IMR-90 (cell line): ENCODE results near the gene TUBA1B. TPM values are rescaled to one million over a fixed set of nuclear protein-coding genes. Genes with fewer than 3 reads are reported as not detected.

ENCODE experiments used
- ATAC-seq: fragments of 200-7000 bp; cut with Tn5 transposase; 2 replicates; pipeline ENCODE4 v1.9.1; 2020; ENCODE audit warnings: low read depth, mild to moderate bottlenecking, moderate library complexity
- BruUV-seq: library from RNA; stranded (reverse); fragments of 400-500 nt; replicated peaks from 2 replicates; lab custom pipeline; 2021; lab: Mats Ljungman, UMichigan
- CTCF ChIA-PET: fragments of 300-600 bp; formaldehyde crosslinking; extraction: SDS; loops from one replicate; lab custom pipeline; 2021; ENCODE audit warnings: antibody characterized with exemption; lab: Yijun Ruan, JAX
- POLR2A ChIA-PET: fragments of 300-600 bp; sonication (Branson Sonifier 250); formaldehyde crosslinking; loops from one replicate; lab custom pipeline; 2022; ENCODE audit warnings: antibody characterized with exemption; ENCODE audit not compliant: unreplicated experiment; lab: Charles Lee
- DNase-seq: peaks from one replicate; pipeline ENCODE4 v3.0.0; 2013
- H2AFZ ChIP-seq: replicated peaks from 2 replicates; pipeline ENCODE3; 2013; ENCODE audit warnings: low read length, mild to moderate bottlenecking; ENCODE audit not compliant: poor library complexity
- H2AK5ac ChIP-seq: 2 replicates; pipeline ENCODE4 v1.6.1; 2013; ENCODE audit warnings: low read depth, low read length, inconsistent platforms
- H2AK9ac ChIP-seq: replicated peaks from 2 replicates; pipeline ENCODE3; 2013; ENCODE audit warnings: mild to moderate bottlenecking, low read depth, low read length, moderate library complexity; ENCODE audit not compliant: poor library complexity
- H2BK120ac ChIP-seq: 2 replicates; pipeline ENCODE4 v1.6.1; 2013; ENCODE audit warnings: low read depth, low read length, inconsistent platforms
- H2BK15ac ChIP-seq: 3 replicates; pipeline ENCODE4 v1.6.1; 2013; ENCODE audit warnings: low read depth, low read length, inconsistent platforms
- H2BK20ac ChIP-seq: 2 replicates; pipeline ENCODE4 v1.6.1; 2013; ENCODE audit warnings: low read depth, mild to moderate bottlenecking, inconsistent platforms, low read length, moderate library complexity
- H2BK5ac ChIP-seq: 2 replicates; pipeline ENCODE4 v1.6.1; 2013; ENCODE audit warnings: mild to moderate bottlenecking, low read depth, low read length, inconsistent platforms; ENCODE audit not compliant: poor library complexity, severe bottlenecking
- H3K14ac ChIP-seq: replicated peaks from 2 replicates; pipeline ENCODE4 v1.6.1; 2013; ENCODE audit warnings: low read depth, low read length, inconsistent platforms
- H3K18ac ChIP-seq: 2 replicates; pipeline ENCODE4 v1.6.1; 2013; ENCODE audit warnings: low read depth, low read length, control low read depth
- H3K23ac ChIP-seq: 2 replicates; pipeline ENCODE4 v1.6.1; 2013; ENCODE audit warnings: low read depth, low read length, inconsistent platforms
- H3K27ac ChIP-seq: 2 replicates; pipeline ENCODE4 v1.5.1; 2013; ENCODE audit warnings: mild to moderate bottlenecking, control low read depth, low read length; ENCODE audit not compliant: insufficient read depth
- H3K27me3 ChIP-seq: 2 replicates; pipeline ENCODE4 v1.6.1; 2013; ENCODE audit warnings: low read length; ENCODE audit not compliant: control insufficient read depth, insufficient read depth
- H3K36me3 ChIP-seq: 2 replicates; pipeline ENCODE4 v1.6.1; 2013; ENCODE audit warnings: low read length, mixed read lengths; ENCODE audit not compliant: control insufficient read depth, insufficient read depth
- H3K4ac ChIP-seq: 2 replicates; pipeline ENCODE4 v1.6.1; 2013; ENCODE audit warnings: low read depth, low read length, inconsistent platforms
- H3K4me1 ChIP-seq: 2 replicates; pipeline ENCODE4 v1.6.1; 2013; ENCODE audit warnings: low read length, mixed read lengths; ENCODE audit not compliant: control insufficient read depth, insufficient read depth
- H3K4me2 ChIP-seq: 2 replicates; pipeline ENCODE4 v1.6.1; 2013; ENCODE audit warnings: low read depth, mild to moderate bottlenecking, control low read depth, low read length, moderate library complexity
- H3K4me3 ChIP-seq: 2 replicates; pipeline ENCODE4 v1.5.1; 2013; ENCODE audit warnings: low read depth, mild to moderate bottlenecking, control low read depth, low read length, moderate library complexity; ENCODE audit not compliant: insufficient read depth
- H3K56ac ChIP-seq: 2 replicates; pipeline ENCODE4 v1.6.1; 2013; ENCODE audit warnings: low read length, inconsistent platforms; ENCODE audit not compliant: insufficient read depth; ENCODE audit errors: extremely low read depth
- H3K79me1 ChIP-seq, 2 experiments: 2 replicates each; pipeline ENCODE4 v1.6.1; 2013; ENCODE audit warnings: low read length in 2 of 2, inconsistent platforms in 1 of 2, low read depth in 1 of 2
- H3K9ac ChIP-seq: 2 replicates; pipeline ENCODE4 v1.6.1; 2013; ENCODE audit warnings: low read depth, low read length, control low read depth
- H3K9me1 ChIP-seq: 2 replicates; pipeline ENCODE4 v1.6.1; 2013; ENCODE audit warnings: low read length, inconsistent platforms; ENCODE audit not compliant: insufficient read depth
- H3K9me3 ChIP-seq: 2 replicates; pipeline ENCODE4 v1.6.1; 2013; ENCODE audit warnings: low read length; ENCODE audit not compliant: control insufficient read depth, insufficient read depth
- H4K20me1 ChIP-seq: 2 replicates; pipeline ENCODE4 v1.6.1; 2013; ENCODE audit warnings: low read length, inconsistent platforms; ENCODE audit not compliant: insufficient read depth
- H4K5ac ChIP-seq: 2 replicates; pipeline ENCODE4 v1.6.1; 2013; ENCODE audit warnings: mild to moderate bottlenecking, low read depth, low read length, control low read depth
- H4K8ac ChIP-seq, 2 experiments: 2 replicates each; pipeline ENCODE4 v1.6.1; 2013; ENCODE audit warnings: low read depth in 2 of 2, low read length in 2 of 2, control low read depth in 1 of 2, inconsistent platforms in 1 of 2
- H4K91ac ChIP-seq: 2 replicates; pipeline ENCODE4 v1.6.1; 2013; ENCODE audit warnings: low read depth, low read length, inconsistent platforms; ENCODE audit not compliant: insufficient read depth
- CEBPB ChIP-seq: IDR thresholded peaks from 2 replicates; pipeline ENCODE4 v1.6.1; 2012; ENCODE audit warnings: low read depth, low read length, improper control_type of control experiment
- FOS ChIP-seq: fragments of 150-350 bp; IDR thresholded peaks from 2 replicates; pipeline ENCODE4 v1.6.1; 2016; ENCODE audit warnings: low read depth, low read length
- NFE2L2 ChIP-seq: fragments of 150-350 bp; IDR thresholded peaks from 2 replicates; pipeline ENCODE4 v1.6.1; 2016; ENCODE audit warnings: low read depth, mild to moderate bottlenecking, low read length
- RAD21 ChIP-seq: IDR thresholded peaks from 2 replicates; pipeline ENCODE4 v1.6.1; 2012; ENCODE audit warnings: low read length, improper control_type of control experiment
- RCOR1 ChIP-seq: IDR thresholded peaks from 2 replicates; pipeline ENCODE4 v1.6.1; 2012; ENCODE audit warnings: mild to moderate bottlenecking, low read length, improper control_type of control experiment; ENCODE audit not compliant: insufficient replicate concordance
- WGBS, 2 experiments: methylation state at CpG; one replicate each; pipeline versions ENCODE4 v1.1.5 to v1.1.7; 2013; ENCODE audit warnings: missing lambda C conversion rate in 2 of 2; ENCODE audit not compliant: insufficient read length in 1 of 2; ENCODE audit errors: extremely low coverage in 2 of 2; 5-methylcytosine and 5-hydroxymethylcytosine counted together
- dilution Hi-C: fragments of 300-500 bp; cut with HindIII; formaldehyde crosslinking; loops from one replicate; pipeline ENCODE4 v1.14.3; 2018; ENCODE audit warnings: low sequenced_read_pairs; ENCODE audit not compliant: unreplicated experiment
- in situ Hi-C: fragments of 300-500 bp; cut with MboI; formaldehyde crosslinking; loops from 3 replicates; pipeline ENCODE4 v1.14.3; 2019; ENCODE audit warnings: low sequenced_read_pairs, inconsistent platforms, mixed read lengths
- intact Hi-C: fragments of 100-400 bp; cut with micrococcal nuclease; formaldehyde crosslinking; loops from 2 replicates; pipeline ENCODE4 v1.10.0; 2022
- polyA plus RNA-seq, 3 experiments: library from polyadenylated mRNA; depleted of rRNA; stranded (reverse); fragments of >200 nt; gene quantifications; 2 replicates each; pipeline ENCODE4 v1.2.3, GENCODE V29; 2012; ENCODE audit warnings: low replicate concordance in 1 of 3
- total RNA-seq: library from RNA; depleted of rRNA; stranded (reverse); fragments of >200 nt; gene quantifications from 2 replicates; pipeline ENCODE4 v1.2.3, GENCODE V29; 2012
- TF ChIP-seq, protein P1 (sequence below): conservative IDR thresholded peaks from 2 replicates; pipeline ENCODE4 v1.5.1; 2012; ENCODE audit warnings: mild to moderate bottlenecking, low read depth, low read length, improper control_type of control experiment

The TUBA1B gene
- total and polyA plus RNA-seq, 2 of the 4 experiments (the other 2 are of a cell fraction): 4,221 to 5,195 TPM

DNA sequence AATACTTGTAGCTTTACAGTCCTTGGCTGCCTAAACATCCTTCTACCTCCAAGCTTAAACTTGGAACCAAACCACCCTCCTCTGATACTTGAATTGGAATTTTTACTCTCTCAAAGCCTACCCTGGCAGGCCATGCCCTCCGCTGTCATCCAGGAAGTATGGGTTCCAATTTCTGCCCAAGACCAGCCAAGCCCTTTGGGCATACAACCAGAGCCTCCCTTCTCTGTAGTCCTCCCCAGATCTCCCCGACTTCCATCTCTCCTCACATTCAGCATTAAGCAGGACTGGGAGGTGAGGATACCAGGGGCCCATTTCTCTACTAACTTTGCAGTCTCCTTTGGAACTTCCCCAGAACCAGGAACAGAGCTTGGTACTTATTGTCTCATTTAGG, 36.2 kb downstream of the TUBA1B start:
- Histone ChIP-seq H2AK5ac (no peak overlapping the region), H4K91ac (no peak overlapping the region), H2AFZ (no peak overlapping the region), H3K79me1 (no peaks in the 10 kb centered on the region), H4K5ac (no peak overlapping the region), H2BK120ac (no peak overlapping the region), H4K20me1 (peaks cover 6% of the 10 kb centered on the region; the same call in 1 of the 2 replicates), H3K14ac (no peak overlapping the region), H3K4me3 (no peak overlapping the region), H3K4me2 (no peak overlapping the region), H3K27me3 (peaks cover 19% of the 10 kb centered on the region; the same call in 1 of the 2 replicates), H3K4me1 (peaks cover 7% of the 10 kb centered on the region; the same call in 1 of the 2 replicates), H3K27ac (no peak overlapping the region), H3K4ac (no peak overlapping the region), H3K18ac (no peak overlapping the region), H2BK15ac (no peak overlapping the region), H3K36me3 (peaks cover 22% of the 10 kb centered on the region), H3K9ac (no peak overlapping the region), H3K9me1 (no peaks in the 10 kb centered on the region), H2BK5ac (no peak overlapping the region), H2BK20ac (no peak overlapping the region), H4K8ac (no peak overlapping the region), H3K9me3 (no peaks in the 10 kb centered on the region), H3K56ac (no peak overlapping the region), H2AK9ac (no peak overlapping the region), H3K23ac (no peak overlapping the region; the same call in 1 of the 2 replicates)
- DNase-seq: no peak
- WGBS, 2 experiments: no CpG with 5 or more reads among the region's 2 CpGs
- ChIA-PET CTCF (interaction anchor here (1.0 kb wide), 2 partner anchors 14 to 16 kb away, joined by 3 read pairs; partner anchors contain the start of gene LMBR1L), POLR2A (no interaction called here)
- dilution Hi-C loops: no loop called here
- TF ChIP-seq, protein P1, sequence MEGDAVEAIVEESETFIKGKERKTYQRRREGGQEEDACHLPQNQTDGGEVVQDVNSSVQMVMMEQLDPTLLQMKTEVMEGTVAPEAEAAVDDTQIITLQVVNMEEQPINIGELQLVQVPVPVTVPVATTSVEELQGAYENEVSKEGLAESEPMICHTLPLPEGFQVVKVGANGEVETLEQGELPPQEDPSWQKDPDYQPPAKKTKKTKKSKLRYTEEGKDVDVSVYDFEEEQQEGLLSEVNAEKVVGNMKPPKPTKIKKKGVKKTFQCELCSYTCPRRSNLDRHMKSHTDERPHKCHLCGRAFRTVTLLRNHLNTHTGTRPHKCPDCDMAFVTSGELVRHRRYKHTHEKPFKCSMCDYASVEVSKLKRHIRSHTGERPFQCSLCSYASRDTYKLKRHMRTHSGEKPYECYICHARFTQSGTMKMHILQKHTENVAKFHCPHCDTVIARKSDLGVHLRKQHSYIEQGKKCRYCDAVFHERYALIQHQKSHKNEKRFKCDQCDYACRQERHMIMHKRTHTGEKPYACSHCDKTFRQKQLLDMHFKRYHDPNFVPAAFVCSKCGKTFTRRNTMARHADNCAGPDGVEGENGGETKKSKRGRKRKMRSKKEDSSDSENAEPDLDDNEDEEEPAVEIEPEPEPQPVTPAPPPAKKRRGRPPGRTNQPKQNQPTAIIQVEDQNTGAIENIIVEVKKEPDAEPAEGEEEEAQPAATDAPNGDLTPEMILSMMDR: no peak
- TF ChIP-seq CEBPB (no peak), NFE2L2 (no peak), RAD21 (no peak), FOS (no peak), RCOR1 (no peak)
- BruUV-seq: no TSS peak
- no peak for ATAC-seq
- in situ Hi-C loops: no loop called here
- intact Hi-C loops: no loop called here
